ENCODE results near the gene ETV6.
A peak's percentile ranks its signal among the peaks of the same experiment; 100 is the strongest.

ETV6 gene

DNA sequence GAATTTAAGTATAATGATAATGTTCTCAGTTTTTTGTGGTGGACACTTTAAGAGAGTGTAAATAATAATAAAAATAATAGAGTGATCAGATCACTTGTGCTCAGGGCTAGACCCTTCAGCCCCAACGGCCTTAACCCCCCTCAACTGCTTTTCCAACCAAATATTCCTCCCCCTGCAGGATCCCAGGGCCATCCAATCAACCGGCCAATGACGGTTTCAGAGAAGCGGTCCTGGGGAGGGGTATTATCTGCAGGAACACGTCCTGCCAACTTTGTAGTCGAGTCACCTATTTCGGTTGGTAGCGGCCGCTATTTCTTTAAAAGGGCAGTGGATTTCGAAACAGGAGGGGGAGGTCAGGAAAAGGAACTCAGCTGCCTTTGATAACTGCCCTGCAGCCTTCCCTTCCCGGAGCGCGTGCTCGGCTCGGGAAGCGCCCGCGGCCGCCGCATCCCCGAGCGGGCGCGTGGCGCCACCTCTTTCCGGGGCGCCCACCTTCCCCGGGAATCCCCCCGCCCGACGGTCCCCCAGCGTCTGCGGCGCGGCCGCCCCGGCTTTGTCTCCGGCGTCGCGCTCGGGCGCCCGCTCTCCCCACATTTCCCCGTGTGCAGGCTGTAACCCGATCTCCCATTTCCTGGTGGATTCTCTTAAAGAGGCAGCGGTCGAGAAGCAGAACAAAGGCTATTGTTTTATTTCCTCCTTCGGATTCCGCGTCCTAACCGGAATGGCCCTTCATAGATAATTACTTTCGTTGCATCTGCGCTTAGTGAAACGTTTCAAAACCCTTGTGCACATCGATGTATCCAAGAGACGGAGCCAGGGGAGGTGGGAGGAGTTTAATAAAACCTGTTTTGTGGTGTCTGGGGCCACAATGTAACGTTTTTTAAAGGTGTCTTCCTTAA lies 711 bp upstream of the ETV6 start:
- peak; percentile 84 for DNase-seq

DNA sequence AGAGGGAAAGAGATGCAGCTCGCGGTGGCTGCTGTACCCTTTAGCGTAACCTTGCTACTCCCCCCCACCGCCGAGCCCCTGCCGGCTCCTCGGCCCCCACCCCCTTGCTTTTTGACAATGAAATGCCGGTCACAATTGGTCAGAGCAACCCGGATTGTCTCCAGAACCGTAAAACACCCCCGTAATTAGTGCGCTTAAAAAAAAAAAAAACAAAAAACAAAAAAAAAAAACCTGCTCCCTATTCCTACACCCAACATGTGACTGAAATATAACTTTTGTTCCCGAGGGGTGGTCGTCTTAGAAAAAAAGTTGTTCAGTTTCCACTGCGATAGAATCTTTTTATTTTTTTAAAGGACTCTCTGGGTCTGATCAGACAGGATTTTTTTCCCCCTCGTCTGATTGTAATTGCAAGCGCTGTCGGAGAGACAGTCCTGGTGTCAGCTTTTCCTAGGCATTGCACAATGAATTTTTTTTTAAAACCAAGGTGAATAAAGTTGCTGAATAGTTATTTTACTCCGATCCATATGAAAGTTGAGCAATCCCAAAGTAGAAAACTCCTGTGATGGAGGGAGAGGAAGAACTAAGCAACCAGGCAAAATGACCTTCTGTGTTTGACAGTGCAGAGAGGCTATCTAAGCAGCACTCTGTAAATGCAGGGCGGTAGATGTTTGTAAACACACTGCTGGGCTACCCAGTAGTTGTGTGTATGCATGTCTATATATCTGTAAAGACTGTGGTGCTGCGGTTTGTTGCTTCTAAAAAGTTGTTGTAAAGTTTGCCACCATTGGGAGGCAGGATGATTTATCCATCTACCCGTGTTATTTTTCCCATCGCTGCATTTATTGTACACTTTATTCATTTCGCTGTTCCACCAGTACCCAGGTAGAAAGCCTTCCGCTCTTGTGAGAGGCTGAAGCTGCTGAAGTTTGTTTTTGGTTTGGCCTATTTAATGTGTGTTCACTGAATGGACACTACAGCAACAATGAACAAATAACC lies 1.1 kb downstream of the ETV6 start:
- DNase-seq = no peak

DNA sequence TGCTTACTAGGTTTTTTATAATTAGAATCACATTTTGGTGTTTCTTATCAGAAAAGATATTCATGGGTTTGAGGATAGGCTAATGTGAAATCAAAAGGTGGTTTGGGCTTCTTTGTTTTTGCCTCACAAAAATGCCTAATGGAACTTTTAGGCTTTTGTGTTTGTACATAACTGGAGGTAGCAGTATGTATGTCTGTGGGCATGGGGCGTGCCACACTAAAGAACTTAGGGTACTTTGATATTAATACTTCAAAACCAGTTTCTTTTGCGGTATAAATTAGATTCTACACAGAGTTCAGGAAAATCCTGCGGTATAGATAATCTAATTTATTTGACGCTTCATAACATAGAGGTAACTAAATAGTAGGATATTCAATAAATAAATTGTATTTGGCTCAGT lies 1.9 kb downstream of the ETV6 start:
- no peak for DNase-seq

DNA sequence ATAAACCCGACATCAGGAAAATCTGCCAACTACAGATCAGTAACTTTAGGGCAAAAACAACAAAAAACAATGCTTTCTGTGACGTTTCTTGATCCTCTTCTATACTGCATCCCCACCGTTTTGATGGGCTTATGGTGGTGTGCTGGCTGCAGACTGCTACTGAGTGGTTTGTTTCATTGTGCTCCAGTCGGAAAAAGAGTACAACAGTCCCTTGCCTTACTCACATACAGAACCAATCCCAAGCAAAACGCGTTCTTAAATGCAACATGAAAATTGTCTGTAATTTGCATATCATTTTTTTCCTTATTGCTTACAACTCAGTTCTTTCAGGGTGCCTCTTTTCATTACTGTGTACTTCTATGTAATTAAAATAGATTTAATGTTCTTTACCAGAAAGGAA lies 2.3 kb downstream of the ETV6 start:
- DNase-seq = no peak

DNA sequence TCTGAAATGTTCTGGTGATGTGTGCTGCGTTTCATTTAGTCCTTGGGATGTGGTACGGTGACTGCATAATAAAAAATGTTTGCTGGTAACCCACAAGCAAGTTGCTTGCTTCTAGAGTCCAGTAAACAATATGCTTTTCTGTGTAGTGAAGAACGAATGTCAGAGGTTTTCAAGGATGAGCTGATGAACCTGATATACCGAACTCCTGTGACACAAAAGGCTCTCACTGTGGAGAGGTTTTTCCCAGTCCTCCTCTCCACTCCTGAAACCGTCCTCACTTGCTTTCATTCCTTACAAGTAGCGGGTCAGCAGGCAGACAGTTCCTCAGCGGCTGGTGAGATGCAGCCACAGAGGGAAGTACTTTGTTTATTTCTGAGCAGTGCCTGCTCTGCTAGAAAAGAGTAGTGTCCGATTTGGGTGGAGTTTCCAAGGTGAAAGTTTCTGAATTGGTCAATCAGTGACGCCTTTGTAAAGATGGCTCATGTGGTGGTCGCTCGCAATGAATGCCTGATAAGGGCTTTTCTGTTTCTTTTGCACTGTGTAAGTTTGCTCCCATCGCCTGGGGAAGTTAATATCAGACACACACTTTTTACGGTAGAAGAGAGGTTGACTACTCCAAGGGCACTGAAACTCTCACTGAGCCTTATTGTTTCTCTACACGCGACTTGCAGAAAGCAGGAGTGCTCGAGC lies 3.0 kb downstream of the ETV6 start:
- no peak for DNase-seq

DNA sequence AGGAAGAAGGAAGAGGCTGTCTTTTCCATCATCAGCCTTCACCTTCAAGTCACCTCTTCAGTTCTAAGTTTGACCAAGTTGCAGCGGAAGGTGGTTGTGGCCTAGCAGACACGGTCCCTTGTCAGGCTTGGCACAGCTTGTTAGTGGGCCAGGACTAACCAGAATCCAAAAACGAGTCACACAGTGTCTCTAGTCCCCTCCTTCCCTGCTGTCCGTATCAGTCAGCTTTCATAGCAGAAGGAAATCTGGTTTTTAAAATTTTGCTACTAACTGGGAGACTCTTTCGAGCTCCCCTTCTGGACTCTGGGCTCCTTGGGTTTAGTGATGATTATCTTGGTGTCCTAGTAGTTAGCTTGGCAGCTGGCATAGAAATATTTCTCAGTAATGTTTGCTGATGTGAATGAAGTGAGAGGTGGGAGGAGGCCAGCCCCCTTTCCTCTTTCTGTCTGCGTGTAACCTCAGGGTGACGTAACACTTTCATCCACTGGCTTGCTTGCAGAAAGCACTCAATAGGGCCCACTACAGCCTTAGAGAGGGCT lies 3.8 kb downstream of the ETV6 start:
- DNase-seq = peak; percentile 78

DNA sequence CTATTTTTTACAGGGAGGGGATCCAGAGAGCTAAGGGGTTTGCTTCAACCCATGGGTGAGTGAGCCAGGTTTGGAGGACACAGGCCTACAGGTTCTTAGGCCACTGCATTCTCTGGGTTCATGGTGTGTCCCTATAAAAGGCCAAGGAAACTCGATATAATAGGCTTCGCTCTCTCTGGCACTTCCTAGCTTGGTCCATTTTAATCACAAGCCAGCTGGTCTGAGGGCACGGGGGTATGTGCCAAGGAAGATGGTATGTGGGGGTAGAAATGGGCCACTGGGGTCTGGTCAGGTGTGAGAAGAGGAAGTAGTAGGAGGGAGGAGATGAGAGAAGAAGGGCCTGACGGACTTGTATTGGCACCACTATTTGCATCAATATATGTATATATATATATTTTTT lies 4.9 kb downstream of the ETV6 start:
- DNase-seq = no peak

DNA sequence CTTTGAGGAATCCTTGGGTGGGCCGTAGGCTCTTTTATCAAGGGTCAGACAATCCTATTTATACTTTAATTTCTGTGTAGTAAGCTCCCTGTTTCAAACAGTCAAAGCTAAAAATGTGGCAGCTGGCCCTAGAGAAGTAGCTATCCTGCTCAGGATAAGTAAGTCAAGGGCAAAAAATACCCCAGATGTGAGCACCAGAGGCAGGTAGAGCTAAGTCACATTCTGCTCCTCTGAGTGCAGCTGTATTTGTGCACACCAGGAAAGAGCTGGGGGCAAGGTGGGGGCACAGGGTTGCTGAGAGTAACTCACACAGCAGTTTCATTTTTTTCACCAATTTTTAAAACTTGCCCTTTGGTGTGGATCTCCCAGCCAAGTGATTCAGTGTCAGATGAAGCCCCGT lies 5.3 kb downstream of the ETV6 start:
- DNase-seq = no peak

DNA sequence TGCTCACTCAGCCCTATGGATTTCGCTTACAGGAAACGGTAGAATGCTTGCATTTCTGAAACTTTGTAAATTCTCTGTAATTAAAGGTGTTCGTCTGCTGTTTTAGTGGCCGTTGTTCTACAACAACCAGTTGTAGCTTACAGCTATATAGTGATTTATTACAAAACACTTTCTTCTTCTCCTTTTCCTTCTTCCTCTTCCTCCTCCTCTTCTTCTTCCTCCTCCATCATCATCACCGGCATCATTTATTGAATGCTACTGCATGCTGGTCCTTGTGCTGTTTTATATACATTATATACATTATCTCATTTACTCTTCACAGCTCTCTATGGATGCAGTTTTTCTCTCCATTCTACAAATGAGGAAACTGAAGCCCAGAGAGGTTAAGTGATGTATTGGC lies 6.4 kb downstream of the ETV6 start:
- no peak for DNase-seq

DNA sequence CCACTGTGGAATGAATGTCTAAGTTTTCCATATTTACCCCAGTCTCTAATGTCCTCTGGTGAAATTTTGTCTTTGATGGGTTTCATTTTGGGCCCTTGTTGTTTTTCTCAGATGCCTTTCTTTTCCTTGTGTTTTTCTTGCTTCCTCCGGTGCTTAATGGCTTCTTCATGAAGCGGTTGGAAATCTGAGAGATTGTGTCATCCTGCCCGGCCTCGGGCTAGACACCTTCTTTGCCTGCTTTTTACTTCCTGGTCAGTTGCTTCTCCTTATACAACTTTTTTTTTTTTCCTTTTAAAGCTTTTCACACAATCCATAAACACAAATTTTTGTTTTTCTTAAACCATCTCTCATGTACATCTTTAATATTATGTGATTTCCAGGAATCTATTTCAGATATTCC lies 7.1 kb downstream of the ETV6 start:
- DNase-seq = no peak

DNA sequence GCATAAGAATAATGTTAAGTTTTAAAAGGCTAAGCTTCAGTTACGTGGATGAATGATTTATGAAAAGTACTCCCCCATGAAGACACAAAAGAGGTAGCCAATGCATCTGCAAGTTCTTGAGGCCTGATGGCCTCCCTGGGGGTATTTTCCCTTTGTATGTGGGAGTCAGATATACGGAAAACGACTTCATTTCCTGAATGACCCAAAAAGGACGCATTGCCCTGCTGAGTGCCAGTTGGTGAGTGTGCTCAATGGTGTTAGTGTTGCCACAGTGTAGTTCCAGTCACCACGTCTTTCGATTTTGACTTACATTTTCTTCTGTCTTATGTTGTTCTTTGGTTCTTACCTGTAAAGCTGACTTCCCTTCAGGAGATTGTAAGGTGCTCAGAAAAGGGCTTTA lies 8.0 kb downstream of the ETV6 start:
- no peak for DNase-seq

DNA sequence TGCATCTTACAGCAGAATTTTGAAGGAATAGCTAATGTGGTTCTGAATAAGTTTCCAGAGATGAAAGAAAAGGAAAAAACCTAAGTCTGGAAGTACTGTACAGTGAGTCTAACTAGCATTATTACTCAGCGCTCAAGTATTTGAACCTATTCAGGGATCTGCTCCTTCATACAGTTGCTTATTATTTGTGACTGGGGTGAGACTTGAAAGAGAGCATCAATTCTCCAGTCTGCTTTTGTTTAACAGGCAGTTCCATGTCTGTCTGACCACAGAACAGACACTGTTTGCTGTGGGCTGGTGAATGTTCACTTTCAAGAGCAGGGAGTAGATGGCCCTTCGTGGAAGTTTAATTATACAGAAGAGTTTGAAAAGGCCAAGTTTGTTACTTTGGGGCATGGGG lies 9.3 kb downstream of the ETV6 start:
- no peak for DNase-seq

DNA sequence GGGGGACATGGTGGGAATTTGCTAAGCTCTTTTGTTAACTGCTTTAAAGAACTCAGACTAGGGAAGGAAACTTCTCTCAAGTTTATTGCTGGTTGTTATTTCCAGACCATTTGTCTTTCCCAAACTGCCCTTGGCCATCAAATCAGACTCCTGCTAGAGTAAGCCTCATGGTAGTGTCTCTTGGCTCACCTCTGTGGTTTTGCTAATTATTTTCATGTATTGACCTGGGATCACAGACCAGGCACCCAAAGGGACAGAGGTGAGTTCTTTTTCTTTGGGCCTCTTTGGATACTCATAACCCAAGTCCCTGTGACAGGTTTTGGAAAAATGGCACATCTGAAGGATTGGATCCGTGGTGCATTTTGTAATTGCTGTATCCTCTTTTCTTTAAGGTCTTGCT lies 11.2 kb downstream of the ETV6 start:
- no peak for DNase-seq

DNA sequence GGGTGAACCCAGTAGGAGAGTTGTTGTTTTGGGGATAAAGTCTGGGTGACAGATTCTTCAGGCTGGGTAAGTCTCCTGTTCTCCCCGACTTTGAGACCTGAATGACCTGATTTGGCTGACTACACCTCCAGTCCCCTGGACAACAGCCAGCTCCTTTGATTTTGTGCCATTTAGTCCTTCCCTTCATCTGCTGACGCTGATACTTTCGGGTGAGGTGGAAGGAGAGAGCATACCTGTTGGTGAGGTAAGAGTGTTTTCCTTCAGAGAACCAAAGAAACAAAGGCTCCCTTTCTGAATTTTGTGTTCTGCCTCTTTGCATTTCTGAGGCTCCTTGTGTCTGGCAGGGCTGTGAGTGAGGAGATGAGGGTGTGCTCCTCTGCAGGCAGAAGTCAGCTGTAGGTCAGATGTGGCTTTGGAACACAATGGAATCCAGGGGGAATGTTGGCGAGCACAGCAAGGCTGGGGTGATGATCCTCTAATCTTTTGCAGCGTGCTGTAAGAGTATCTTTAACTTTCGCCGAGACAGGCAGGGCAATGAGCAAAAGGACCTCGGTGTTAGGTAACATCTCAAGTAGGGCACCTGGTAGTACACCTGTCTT lies 12.1 kb downstream of the ETV6 start:
- no peak for DNase-seq

DNA sequence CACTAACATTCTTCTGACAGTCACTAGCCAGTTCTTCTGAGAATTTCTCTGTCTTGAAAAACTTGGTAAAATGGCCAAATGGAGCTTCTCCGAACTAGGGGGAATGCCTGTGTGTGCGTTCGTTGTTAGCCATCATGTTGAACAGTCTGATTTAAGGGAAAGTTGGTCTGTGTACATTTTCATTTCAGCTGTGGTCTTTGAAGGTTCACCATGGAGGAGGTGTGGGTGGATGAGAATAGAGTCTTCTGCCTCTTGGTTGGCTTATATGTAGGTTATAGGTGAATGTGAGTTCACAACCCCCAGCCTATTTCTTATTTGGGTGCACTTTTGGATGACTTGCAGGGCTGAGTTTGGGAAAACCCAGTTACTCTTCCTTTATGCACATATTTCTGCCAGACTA lies 12.9 kb downstream of the ETV6 start:
- DNase-seq = no peak

DNA sequence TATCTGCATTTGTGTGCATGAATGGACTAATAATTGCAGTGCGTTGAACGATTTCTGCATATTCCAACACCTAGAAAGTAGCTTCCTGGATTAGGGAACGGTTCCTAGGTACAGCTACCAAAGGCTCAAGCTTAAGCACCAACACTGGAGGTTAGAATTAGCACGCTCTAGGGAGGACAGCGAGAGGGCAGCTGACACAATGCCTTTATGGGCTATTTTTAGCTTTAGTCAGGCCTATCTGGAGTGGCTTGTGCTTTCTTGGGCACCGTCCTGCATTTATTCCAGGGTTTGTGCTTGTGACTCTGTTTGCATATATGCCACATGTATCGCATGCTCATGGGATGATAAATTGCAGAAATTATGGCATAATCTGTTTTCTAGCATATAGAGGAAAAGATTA lies 13.7 kb downstream of the ETV6 start:
- no peak for DNase-seq

DNA sequence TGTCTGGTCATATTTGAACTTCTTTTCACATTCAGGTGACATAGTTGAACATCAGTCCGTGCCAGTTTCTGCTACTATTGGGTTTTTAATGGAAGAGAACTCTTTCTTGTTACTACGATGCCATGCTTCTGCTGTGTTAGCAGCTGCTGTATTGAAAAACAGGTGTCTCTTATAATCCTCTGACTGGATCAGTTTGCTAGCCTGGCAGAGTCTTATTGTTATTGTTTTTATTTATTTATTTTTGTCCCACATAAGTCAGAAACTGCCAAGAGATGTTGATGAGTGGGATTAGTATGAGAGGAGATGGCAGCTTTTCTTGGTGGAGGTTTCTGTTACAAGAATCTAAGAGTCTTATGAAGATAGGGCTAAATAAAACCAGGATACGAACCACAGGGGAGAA lies 14.6 kb downstream of the ETV6 start:
- DNase-seq = no peak

DNA sequence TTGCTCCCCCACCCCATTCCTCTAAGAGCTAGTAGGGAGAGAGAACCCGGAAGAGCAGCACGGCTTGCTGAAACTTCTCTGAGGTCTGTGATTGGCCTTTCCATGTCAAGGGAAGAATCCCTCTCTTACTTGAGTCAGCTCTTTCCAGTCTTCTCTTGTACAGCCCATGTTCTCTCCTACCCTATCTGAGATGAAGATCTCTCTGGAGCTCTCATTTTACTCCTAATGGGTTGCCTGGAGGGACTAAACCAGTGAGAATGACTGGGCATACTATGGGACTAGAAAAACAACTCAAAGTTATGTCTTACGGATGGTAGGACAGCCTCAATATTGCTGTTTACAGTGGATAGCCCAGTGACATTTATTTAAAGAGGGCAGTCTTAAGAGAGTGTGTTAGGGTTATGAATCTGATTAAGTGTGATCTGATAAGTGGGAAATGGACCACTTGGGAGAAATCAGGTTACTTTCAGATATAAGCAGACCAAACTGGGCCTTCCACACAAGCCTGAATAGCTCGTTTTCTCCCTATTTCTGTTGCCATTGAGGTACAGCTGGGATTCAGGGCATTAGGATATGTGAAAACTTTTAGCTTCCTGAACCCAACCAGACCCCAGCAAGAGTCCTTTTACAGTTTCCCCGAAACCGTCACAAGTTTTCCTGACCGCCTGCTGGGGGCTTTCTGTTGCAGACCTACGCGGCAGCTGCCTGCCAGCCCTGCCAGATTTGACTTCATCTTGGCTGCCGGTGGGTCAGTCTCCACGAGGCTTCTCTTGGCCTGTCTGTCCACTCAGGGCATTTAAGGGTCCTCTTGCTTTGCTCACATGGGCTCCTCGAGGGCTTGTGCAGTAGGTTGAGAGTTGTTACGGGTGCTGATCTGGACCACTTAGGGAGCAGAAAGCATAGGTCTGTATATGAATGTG lies 16.9 kb downstream of the ETV6 start:
- no peak for DNase-seq

DNA sequence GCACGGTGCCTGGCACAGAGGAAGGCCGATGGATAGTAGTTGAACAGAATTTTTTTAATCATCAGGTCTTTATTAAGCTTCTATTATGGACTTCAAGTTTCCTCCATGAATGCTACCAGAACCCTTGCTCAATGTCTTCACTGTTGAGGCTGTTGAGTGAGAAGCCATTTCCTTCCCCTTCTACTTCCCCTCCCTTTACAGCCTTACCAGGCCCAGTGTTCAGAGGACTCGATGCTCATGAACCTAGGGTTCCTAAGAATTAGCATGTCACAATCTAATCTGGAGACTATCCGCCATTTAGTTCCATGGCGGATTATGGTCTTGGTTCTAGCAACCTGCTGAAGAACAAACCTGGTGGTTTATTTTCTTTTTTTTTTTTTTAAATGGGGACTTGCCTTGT lies 17.7 kb downstream of the ETV6 start:
- no peak for DNase-seq

DNA sequence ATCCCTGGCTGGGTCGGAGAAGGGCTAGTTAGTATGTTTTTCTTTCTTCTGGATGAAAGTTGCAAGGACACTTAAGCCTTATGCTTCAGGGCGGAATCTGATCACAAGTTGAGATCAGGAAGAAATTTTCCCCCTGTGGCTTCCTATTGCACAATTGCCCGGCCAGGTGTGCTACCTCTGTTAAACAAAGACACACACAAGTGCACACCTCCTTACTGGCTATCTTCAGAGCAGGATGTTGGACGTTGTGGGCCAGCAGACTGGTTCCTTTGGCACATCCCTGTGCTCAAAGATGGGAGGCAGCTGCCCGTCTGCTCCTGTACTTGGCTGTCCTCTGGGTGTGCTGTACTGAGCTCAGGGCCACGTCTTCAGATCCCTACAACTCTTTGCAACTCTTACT lies 19.1 kb downstream of the ETV6 start:
- DNase-seq = no peak

DNA sequence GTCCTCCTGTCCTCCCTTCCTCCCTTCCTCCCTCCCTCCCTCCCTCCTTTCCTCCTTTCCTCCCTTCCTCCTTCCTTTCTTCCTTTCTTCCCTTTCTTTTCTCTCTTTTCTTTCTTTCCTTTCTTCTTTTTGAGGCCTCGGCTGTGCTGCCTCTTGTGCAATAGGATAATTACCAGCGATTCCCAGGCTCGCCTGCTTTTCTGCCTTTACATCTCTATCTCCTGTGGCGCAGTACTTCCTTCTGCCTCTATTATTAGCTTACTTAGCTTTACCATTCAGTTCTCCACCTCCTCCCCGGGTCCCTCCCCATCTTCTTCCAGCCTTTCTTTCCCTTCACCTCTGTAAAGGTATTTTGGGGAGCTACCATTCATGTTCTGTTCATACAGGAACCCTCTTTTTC lies 19.9 kb downstream of the ETV6 start:
- DNase-seq = no peak
